Right lobe of liver (tissue), 6 donors: ENCODE results near the gene FLNC. TPM values are rescaled to one million over a fixed set of nuclear protein-coding genes. Genes with fewer than 3 reads are reported as not detected.

ENCODE experiments used
- ATAC-seq, 4 donors: fragments of 200-7000 bp; cut with Tn5 transposase; one replicate each; pipeline ENCODE4 v1.9.1; 2020; ENCODE audit warnings: mild to moderate bottlenecking in 4 of 4, moderate library complexity in 4 of 4
- DNase-seq, 3 donors: peaks; one replicate each; pipeline ENCODE4 v3.0.0-alpha.2; 2020
- H3K27ac ChIP-seq, 3 donors: fragments of 200-600 bp; one replicate each; pipeline ENCODE4 v1.8.0; 2022
- H3K27me3 ChIP-seq, 2 donors: fragments of 200-600 bp; one replicate each; pipeline ENCODE4 v1.8.0; 2022
- H3K36me3 ChIP-seq, 4 donors: fragments of 200-600 bp; sonication (generic) in 1 of 4; one replicate each; pipeline versions ENCODE4 v1.5.1 to v1.8.0; 2017 to 2022; ENCODE audit warnings: control low read depth in 1 of 4
- H3K4me1 ChIP-seq, 4 donors: fragments of 200-600 bp; sonication (generic) in 1 of 4; one replicate each; pipeline versions ENCODE4 v1.5.1 to v1.8.0; 2017 to 2022; ENCODE audit warnings: control low read depth in 1 of 4
- H3K4me3 ChIP-seq, 3 donors: fragments of 200-600 bp; one replicate each; pipeline ENCODE4 v1.8.0; 2022
- H3K9me3 ChIP-seq, 4 donors: fragments of 200-600 bp; sonication (generic) in 1 of 4; one replicate each; pipeline versions ENCODE4 v1.5.1 to v1.8.0; 2017 to 2022; ENCODE audit warnings: control low read depth in 1 of 4
- POLR2A ChIP-seq: fragments of 450-650 bp; IDR thresholded peaks from one replicate; pipeline ENCODE4 v1.6.1; 2017; ENCODE audit warnings: antibody characterized with exemption, mild to moderate bottlenecking
- WGBS: methylation state at CpG from one replicate; pipeline ENCODE4 v1.1.6; 2018; ENCODE audit warnings: low coverage, low lambda C conversion rate; ENCODE audit not compliant: insufficient coverage; ENCODE audit errors: missing lambda C conversion rate; 5-methylcytosine and 5-hydroxymethylcytosine counted together
- intact Hi-C, 2 donors: fragments of 100-400 bp; cut with DNase I; formaldehyde crosslinking; loops; one replicate each; pipeline versions ENCODE4 v1.11.2 to v1.14.1; 2022
- total RNA-seq, 6 experiments: library from RNA; depleted of rRNA in 2 of 6; stranded (reverse); fragments of >200 nt in 2 of 6; fragmentation: NEBNext Ultra II Directional in 3 of 6; extraction: Animal tissue kit (Norgen Biotek cat#: 25700) in 3 of 6; gene quantifications; one replicate each; pipeline versions ENCODE4 v1.1.0 to v1.2.4, GENCODE V29; 2016 to 2023
- TF ChIP-seq, protein P1 (sequence below), 4 donors: fragments of 200-600 bp in 3 of 4; fragments of 450-650 bp in 1 of 4; IDR thresholded peaks; one replicate each; pipeline versions ENCODE4 v1.5.1 to v1.8.0; 2016 to 2022; ENCODE audit warnings: antibody characterized with exemption in 4 of 4, mild to moderate bottlenecking in 2 of 4
- donor health status: DM: no; HTN: yes; CAD: no.
- donor health status: DM: no; HTN: no; CAD: no.
- donor health status: DM: no; HTN: no; CAD: no.
- donor health status: DM: no; HTN: yes; CAD: no.
- donor health status: DM: no; HTN: yes; CAD: no.

Gene FLNC
- total RNA-seq, 6 experiments from 2014 or later: 0.27 to 5.1 (median 0.74) TPM

DNA sequence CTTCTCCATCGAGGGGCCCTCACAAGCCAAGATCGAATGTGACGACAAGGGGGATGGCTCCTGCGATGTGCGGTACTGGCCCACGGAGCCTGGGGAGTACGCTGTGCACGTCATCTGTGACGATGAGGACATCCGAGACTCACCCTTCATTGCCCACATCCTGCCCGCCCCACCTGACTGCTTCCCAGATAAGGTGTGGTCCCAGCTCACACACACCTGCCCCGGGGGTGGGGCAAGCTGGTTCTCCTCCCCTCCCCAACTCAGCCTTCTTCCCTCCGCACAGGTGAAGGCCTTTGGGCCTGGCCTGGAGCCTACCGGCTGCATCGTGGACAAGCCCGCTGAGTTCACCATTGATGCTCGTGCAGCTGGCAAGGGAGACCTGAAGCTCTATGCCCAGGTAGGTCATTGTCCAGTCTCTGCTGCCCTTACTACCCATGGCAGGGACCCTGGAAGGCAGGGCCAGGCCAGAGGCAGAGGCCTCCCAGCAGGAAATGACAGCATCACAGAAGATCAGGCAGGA is 11.0 kb downstream of the FLNC start:
- Histone ChIP-seq H3K27ac (no peak overlapping the region), H3K4me1 (no peaks in the 10 kb centered on the region), H3K4me3 (no peak overlapping the region), H3K27me3 (no peaks in the 10 kb centered on the region), H3K9me3 (no peaks in the 10 kb centered on the region), H3K36me3 (no peaks in the 10 kb centered on the region)
- intact Hi-C loops: no loop called here
- ATAC-seq (no peak), DNase-seq (peak in 2 of 3 donors; percentile 15 to 39)
- TF ChIP-seq, protein P1, sequence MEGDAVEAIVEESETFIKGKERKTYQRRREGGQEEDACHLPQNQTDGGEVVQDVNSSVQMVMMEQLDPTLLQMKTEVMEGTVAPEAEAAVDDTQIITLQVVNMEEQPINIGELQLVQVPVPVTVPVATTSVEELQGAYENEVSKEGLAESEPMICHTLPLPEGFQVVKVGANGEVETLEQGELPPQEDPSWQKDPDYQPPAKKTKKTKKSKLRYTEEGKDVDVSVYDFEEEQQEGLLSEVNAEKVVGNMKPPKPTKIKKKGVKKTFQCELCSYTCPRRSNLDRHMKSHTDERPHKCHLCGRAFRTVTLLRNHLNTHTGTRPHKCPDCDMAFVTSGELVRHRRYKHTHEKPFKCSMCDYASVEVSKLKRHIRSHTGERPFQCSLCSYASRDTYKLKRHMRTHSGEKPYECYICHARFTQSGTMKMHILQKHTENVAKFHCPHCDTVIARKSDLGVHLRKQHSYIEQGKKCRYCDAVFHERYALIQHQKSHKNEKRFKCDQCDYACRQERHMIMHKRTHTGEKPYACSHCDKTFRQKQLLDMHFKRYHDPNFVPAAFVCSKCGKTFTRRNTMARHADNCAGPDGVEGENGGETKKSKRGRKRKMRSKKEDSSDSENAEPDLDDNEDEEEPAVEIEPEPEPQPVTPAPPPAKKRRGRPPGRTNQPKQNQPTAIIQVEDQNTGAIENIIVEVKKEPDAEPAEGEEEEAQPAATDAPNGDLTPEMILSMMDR (IDR thresholded peaks at IDR 0.05): no peak
- TF ChIP-seq POLR2A: no peak
- no CpG with 5 or more reads among the region's 17 CpGs for WGBS

DNA sequence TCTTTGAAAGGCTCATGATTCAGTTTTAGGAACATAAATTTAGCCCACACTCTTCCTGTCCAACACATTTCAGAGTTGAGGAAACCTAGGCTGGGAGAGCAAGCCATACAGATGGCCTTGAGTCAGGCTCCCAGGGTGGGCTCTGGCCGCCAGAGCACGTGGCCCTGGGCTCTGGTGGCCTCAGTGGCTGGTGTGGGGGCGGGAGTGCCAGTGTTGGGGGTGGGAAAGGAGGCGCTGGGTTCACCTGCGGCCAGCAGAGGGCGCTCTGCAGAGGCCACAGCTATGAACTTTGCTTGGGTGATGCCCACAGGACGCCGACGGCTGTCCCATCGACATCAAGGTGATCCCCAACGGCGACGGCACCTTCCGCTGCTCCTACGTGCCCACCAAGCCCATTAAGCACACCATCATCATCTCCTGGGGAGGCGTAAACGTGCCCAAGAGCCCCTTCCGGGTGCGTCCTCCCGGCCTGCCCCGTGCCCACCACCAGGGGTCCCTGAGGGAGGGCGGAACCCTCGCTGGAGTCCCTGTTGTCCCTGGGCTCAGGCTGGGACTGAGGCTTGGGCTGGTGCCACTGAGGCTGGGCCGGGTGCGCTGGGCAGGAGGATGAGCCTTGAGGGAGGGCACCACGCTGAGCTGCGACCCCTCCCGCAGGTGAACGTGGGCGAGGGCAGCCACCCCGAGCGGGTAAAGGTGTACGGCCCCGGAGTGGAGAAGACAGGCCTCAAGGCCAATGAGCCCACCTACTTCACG is 11.9 kb downstream of the FLNC start:
- Histone ChIP-seq H3K36me3 (no peaks in the 10 kb centered on the region), H3K27me3 (no peaks in the 10 kb centered on the region), H3K9me3 (no peaks in the 10 kb centered on the region), H3K4me1 (no peaks in the 10 kb centered on the region), H3K27ac (no peak overlapping the region), H3K4me3 (no peak overlapping the region)
- intact Hi-C loops: no loop called here
- ATAC-seq: peak; percentile 28 to 68 (median 64)
- 66% methylated on average over 13 of the region's 35 CpGs for WGBS
- TF ChIP-seq, protein P1 (IDR thresholded peaks at IDR 0.05): peak; percentile 26 to 67 (median 63)
- TF ChIP-seq POLR2A: no peak
- peak; percentile 36 to 55 (median 47) for DNase-seq

DNA sequence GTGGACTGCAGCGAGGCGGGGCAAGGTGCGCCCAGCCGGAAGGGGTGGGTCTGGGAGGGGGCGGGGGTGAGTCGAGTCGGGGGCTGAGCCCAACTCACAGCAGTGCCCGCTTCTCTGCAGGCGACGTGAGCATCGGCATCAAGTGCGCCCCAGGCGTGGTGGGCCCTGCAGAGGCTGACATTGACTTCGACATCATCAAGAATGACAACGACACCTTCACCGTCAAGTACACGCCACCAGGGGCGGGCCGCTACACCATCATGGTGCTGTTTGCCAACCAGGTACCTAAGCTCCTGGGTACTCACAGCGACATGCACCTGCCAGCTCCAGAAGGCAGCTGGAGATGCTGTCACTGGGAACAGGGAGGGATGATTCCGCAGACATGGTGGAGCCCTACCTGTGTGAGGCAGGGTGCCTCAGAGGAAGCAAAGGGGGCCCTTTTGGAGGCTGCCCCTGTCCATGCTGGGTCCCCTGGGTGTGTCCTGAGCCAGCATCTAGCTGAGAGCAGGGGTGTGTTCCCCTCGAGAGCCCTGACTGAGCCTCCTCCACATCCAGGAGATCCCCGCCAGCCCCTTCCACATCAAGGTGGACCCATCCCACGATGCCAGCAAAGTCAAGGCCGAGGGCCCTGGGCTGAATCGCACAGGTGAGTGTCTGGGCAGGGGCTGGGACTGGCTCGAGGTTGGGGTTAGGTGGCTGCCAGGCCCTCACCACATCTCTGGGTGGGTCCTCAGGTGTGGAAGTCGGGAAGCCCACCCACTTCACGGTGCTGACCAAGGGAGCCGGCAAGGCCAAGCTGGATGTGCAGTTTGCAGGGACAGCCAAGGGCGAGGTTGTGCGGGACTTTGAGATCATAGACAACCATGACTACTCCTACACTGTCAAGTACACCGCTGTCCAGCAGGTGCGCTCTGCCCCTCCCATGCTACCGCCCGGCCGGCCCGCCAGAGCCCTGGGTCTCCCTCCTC is 12.8 kb downstream of the FLNC start:
- Histone ChIP-seq H3K4me1 (no peaks in the 10 kb centered on the region), H3K27me3 (no peaks in the 10 kb centered on the region), H3K4me3 (no peak overlapping the region), H3K9me3 (no peaks in the 10 kb centered on the region), H3K36me3 (no peaks in the 10 kb centered on the region), H3K27ac (no peak overlapping the region)
- DNase-seq: peak in 2 of 3 donors; percentile 14 to 43
- intact Hi-C loops: no loop called here
- no peak for ATAC-seq
- TF ChIP-seq, protein P1 (IDR thresholded peaks at IDR 0.05): no peak
- TF ChIP-seq POLR2A: no peak
- 85% methylated on average over 4 of the region's 38 CpGs for WGBS

DNA sequence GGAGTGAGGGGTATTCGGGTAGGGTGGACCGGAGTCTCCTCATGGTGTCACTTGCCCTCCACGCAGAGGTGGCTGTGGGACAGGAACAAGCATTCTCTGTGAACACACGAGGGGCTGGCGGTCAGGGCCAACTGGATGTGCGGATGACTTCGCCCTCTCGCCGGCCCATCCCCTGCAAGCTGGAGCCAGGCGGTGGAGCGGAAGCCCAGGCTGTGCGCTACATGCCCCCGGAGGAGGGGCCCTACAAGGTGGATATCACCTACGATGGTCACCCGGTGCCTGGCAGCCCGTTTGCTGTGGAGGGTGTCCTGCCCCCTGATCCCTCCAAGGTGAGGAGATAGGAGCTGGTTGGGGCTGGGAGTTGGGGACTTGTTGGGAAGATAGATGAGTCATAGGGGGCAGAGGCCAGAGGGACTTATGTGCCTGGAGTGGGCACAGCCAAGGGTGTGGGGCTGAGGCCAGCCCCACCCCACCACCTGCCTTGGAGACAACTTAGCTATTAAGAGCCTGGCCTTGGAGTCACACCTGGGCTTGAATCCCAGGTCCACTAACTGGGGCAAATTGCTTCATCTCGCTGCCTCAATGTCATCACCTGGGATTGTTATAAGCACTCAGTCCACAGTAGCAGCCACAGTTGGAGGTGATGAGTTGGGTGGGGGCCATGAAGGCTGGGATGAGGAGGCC is 13.9 kb downstream of the FLNC start:
- 90% methylated on average over 2 of the region's 17 CpGs for WGBS
- no peak for DNase-seq
- Histone ChIP-seq H3K27me3 (no peaks in the 10 kb centered on the region), H3K4me3 (no peak overlapping the region), H3K9me3 (no peaks in the 10 kb centered on the region), H3K36me3 (no peaks in the 10 kb centered on the region), H3K27ac (no peak overlapping the region), H3K4me1 (no peaks in the 10 kb centered on the region)
- no peak for TF ChIP-seq POLR2A
- TF ChIP-seq, protein P1 (IDR thresholded peaks at IDR 0.05): no peak
- intact Hi-C loops: no loop called here
- ATAC-seq: no peak
